HepG2 (cell line): ENCODE results near the gene OSER1. TPM values are rescaled to one million over a fixed set of nuclear protein-coding genes. Genes with fewer than 3 reads are reported as not detected.

Experiments
- CC2D1A ChIP-seq: sonication (generic); formaldehyde crosslinking; IDR thresholded peaks from 2 replicates; pipeline ENCODE4 v1.8.1; 2023; ENCODE audit warnings: mild to moderate bottlenecking, missing genetic modification reagents
- ELF3 ChIP-seq: IDR thresholded peaks from 2 replicates; pipeline ENCODE4 v1.6.1; 2016; ENCODE audit warnings: missing genetic modification reagents, missing compliant biosample characterization
- KDM4B ChIP-seq: sonication (generic); formaldehyde crosslinking; IDR thresholded peaks from 2 replicates; pipeline ENCODE4 v1.4.0; 2020; ENCODE audit warnings: missing genetic modification reagents
- KDM5A ChIP-seq: fragments of 200-600 bp; sonication (generic); IDR thresholded peaks from 2 replicates; pipeline ENCODE4 v1.7.0; 2018; ENCODE audit warnings: antibody characterized with exemption, mild to moderate bottlenecking, low read length, borderline replicate concordance
- MTF2 ChIP-seq: sonication (generic); formaldehyde crosslinking; IDR thresholded peaks from 2 replicates; pipeline ENCODE4 v1.5.0; 2020; ENCODE audit warnings: missing genetic modification reagents, borderline replicate concordance
- NFE2L2 ChIP-seq: fragments of 150-350 bp; IDR thresholded peaks from 2 replicates; pipeline ENCODE4 v1.6.1; 2014; ENCODE audit warnings: low read length
- RFXANK ChIP-seq: IDR thresholded peaks from 2 replicates; pipeline ENCODE4 v1.6.1; 2016
- SMC3 ChIP-seq: IDR thresholded peaks from 2 replicates; pipeline ENCODE4 v1.6.1; 2011; ENCODE audit warnings: low read length, improper control_type of control experiment
- SMYD3 ChIP-seq: sonication (generic); formaldehyde crosslinking; IDR thresholded peaks from 2 replicates; pipeline ENCODE4 v1.8.1; 2023; ENCODE audit warnings: mild to moderate bottlenecking, missing genetic modification reagents
- ZFP36L1 ChIP-seq: sonication (generic); formaldehyde crosslinking; IDR thresholded peaks from 2 replicates; pipeline ENCODE4 v1.8.0; 2022; ENCODE audit warnings: mild to moderate bottlenecking, missing genetic modification reagents, moderate library complexity
- ZNF230 ChIP-seq: sonication (generic); formaldehyde crosslinking; IDR thresholded peaks from 2 replicates; pipeline ENCODE4 v1.4.0; 2020; ENCODE audit warnings: mild to moderate bottlenecking, missing genetic modification reagents
- ZNF44 ChIP-seq: sonication (generic); formaldehyde crosslinking; IDR thresholded peaks from 2 replicates; pipeline ENCODE4 v1.5.1; 2020; ENCODE audit warnings: mild to moderate bottlenecking, missing genetic modification reagents
- ZNF460 ChIP-seq: sonication (generic); formaldehyde crosslinking; IDR thresholded peaks from 2 replicates; pipeline ENCODE4 v1.5.1; 2020; ENCODE audit warnings: missing genetic modification reagents, mild to moderate bottlenecking, borderline replicate concordance
- ZNF496 ChIP-seq: sonication (generic); formaldehyde crosslinking; IDR thresholded peaks from 2 replicates; pipeline ENCODE4 v1.8.1; 2023; ENCODE audit warnings: mild to moderate bottlenecking, moderate library complexity, missing genetic modification reagents; ENCODE audit not compliant: insufficient replicate concordance
- ZNF564 ChIP-seq: sonication (generic); formaldehyde crosslinking; IDR thresholded peaks from 2 replicates; pipeline ENCODE4 v1.8.1; 2023; ENCODE audit warnings: mild to moderate bottlenecking, missing genetic modification reagents
- polyA plus RNA-seq, 8 experiments: library from polyadenylated mRNA; depleted of rRNA in 3 of 8; stranded (reverse) in 7 of 8; unstranded in 1 of 8; fragments of >200 nt; fragmentation: Illumina TruSeq in 4 of 8; extraction: Trizol in 4 of 8; gene quantifications; 2 replicates each; pipeline versions ENCODE4 v1.2.1 to v1.2.3, GENCODE V29; 2011 to 2016; ENCODE audit warnings: low read depth in 4 of 8, missing spikeins in 1 of 8, mixed read lengths in 1 of 8; ENCODE audit not compliant: insufficient read depth in 1 of 8
- total RNA-seq, 5 experiments: library from RNA; depleted of rRNA; stranded (reverse); fragments of >200 nt; fragmentation: Illumina TruSeq; extraction: Trizol; gene quantifications; 2 replicates each; pipeline ENCODE4 v1.2.3, GENCODE V29; 2016; ENCODE audit warnings: low read depth in 1 of 5
- TF ChIP-seq, protein P1 (sequence below): sonication (generic); formaldehyde crosslinking; conservative IDR thresholded peaks from 2 replicates; pipeline ENCODE4 v1.8.0; 2022; ENCODE audit warnings: low read depth, missing genetic modification reagents
- TF ChIP-seq, protein P2 (sequence below): sonication (generic); formaldehyde crosslinking; IDR thresholded peaks from 2 replicates; pipeline ENCODE4 v1.4.0; 2020; ENCODE audit warnings: missing genetic modification reagents, borderline replicate concordance
- TF ChIP-seq, protein P3 (sequence below): sonication (generic); formaldehyde crosslinking; IDR thresholded peaks from 2 replicates; pipeline ENCODE4 v1.4.0; 2020; ENCODE audit warnings: missing genetic modification reagents, borderline replicate concordance
- TF ChIP-seq, protein P4 (sequence below): sonication (generic); formaldehyde crosslinking; conservative IDR thresholded peaks from 2 replicates; pipeline ENCODE4 v1.4.0; 2020; ENCODE audit warnings: missing genetic modification reagents
- TF ChIP-seq, protein P5 (sequence below): IDR thresholded peaks from 2 replicates; pipeline ENCODE4 v1.6.1; 2016

OSER1 gene
- total and polyA plus RNA-seq, 2 of the 13 experiments (the other 11 are each of a cell fraction or from before 2014, with no cell fraction given): 71.2 to 71.5 TPM

DNA sequence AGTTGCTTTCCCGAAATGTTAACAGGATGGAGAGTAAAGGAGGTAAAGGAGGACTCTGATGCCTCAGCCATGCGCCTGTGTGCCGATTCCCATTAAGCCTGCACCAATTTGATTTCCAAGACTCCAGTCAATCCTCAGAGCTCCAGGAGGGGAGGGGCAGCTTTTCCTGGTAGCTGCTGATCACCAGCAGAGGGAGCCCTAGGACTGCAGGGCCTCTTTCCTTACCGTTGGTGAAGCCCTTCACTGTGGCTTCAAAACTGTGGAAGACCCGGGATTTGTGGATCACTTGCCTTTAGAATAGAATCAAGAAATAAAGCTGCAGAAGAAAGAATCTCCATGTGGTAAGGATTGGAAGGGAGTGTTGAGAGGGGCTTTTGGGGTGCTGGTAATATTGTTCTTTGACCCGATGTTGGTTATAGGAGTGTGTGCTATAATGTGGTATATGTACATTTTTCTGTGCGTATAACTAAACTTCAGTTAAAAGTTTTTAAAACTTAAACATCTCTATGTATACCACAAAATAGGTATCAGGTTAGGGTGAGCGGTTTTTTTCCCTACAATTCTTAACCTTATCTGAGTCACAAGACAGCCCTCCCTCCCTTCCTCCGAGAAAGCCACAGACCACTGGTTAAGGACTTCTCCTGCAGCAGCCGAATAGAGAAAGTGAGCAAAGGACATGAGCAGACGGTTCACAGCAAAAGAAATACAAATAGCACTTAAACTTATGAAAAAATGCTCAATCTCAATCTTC is 6.9 kb upstream of the OSER1 start (continued):
- TF ChIP-seq, protein P1, sequence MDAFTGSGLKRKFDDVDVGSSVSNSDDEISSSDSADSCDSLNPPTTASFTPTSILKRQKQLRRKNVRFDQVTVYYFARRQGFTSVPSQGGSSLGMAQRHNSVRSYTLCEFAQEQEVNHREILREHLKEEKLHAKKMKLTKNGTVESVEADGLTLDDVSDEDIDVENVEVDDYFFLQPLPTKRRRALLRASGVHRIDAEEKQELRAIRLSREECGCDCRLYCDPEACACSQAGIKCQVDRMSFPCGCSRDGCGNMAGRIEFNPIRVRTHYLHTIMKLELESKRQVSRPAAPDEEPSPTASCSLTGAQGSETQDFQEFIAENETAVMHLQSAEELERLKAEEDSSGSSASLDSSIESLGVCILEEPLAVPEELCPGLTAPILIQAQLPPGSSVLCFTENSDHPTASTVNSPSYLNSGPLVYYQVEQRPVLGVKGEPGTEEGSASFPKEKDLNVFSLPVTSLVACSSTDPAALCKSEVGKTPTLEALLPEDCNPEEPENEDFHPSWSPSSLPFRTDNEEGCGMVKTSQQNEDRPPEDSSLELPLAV (CRISPR knock-in tag): no peak
- TF ChIP-seq ZNF230 (CRISPR knock-in tag) (no peak), KDM5A (no peak), SMYD3 (CRISPR knock-in tag) (no peak), ZNF496 (CRISPR knock-in tag) (no peak), ZNF564 (CRISPR knock-in tag) (no peak), ZFP36L1 (CRISPR knock-in tag) (no peak), SMC3 (peak; percentile 100), RFXANK (no peak), ZNF460 (no peak), NFE2L2 (no peak), CC2D1A (CRISPR knock-in tag) (no peak), MTF2 (CRISPR knock-in tag) (no peak), ELF3 (peak; percentile 71), KDM4B (peak; percentile 56; the same call in 1 of the 2 replicates), ZNF44 (CRISPR knock-in tag) (no peak)
- TF ChIP-seq, protein P2, sequence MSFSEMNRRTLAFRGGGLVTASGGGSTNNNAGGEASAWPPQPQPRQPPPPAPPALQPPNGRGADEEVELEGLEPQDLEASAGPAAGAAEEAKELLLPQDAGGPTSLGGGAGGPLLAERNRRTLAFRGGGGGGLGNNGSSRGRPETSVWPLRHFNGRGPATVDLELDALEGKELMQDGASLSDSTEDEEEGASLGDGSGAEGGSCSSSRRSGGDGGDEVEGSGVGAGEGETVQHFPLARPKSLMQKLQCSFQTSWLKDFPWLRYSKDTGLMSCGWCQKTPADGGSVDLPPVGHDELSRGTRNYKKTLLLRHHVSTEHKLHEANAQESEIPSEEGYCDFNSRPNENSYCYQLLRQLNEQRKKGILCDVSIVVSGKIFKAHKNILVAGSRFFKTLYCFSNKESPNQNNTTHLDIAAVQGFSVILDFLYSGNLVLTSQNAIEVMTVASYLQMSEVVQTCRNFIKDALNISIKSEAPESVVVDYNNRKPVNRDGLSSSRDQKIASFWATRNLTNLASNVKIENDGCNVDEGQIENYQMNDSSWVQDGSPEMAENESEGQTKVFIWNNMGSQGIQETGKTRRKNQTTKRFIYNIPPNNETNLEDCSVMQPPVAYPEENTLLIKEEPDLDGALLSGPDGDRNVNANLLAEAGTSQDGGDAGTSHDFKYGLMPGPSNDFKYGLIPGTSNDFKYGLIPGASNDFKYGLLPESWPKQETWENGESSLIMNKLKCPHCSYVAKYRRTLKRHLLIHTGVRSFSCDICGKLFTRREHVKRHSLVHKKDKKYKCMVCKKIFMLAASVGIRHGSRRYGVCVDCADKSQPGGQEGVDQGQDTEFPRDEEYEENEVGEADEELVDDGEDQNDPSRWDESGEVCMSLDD (CRISPR knock-in tag): no peak
- TF ChIP-seq, protein P3, sequence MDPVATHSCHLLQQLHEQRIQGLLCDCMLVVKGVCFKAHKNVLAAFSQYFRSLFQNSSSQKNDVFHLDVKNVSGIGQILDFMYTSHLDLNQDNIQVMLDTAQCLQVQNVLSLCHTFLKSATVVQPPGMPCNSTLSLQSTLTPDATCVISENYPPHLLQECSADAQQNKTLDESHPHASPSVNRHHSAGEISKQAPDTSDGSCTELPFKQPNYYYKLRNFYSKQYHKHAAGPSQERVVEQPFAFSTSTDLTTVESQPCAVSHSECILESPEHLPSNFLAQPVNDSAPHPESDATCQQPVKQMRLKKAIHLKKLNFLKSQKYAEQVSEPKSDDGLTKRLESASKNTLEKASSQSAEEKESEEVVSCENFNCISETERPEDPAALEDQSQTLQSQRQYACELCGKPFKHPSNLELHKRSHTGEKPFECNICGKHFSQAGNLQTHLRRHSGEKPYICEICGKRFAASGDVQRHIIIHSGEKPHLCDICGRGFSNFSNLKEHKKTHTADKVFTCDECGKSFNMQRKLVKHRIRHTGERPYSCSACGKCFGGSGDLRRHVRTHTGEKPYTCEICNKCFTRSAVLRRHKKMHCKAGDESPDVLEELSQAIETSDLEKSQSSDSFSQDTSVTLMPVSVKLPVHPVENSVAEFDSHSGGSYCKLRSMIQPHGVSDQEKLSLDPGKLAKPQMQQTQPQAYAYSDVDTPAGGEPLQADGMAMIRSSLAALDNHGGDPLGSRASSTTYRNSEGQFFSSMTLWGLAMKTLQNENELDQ (CRISPR knock-in tag): peak; percentile 83; the same call in 1 of the 2 replicates
- TF ChIP-seq, protein P4, sequence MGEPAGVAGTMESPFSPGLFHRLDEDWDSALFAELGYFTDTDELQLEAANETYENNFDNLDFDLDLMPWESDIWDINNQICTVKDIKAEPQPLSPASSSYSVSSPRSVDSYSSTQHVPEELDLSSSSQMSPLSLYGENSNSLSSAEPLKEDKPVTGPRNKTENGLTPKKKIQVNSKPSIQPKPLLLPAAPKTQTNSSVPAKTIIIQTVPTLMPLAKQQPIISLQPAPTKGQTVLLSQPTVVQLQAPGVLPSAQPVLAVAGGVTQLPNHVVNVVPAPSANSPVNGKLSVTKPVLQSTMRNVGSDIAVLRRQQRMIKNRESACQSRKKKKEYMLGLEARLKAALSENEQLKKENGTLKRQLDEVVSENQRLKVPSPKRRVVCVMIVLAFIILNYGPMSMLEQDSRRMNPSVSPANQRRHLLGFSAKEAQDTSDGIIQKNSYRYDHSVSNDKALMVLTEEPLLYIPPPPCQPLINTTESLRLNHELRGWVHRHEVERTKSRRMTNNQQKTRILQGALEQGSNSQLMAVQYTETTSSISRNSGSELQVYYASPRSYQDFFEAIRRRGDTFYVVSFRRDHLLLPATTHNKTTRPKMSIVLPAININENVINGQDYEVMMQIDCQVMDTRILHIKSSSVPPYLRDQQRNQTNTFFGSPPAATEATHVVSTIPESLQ: peak; percentile 90; the same call in 1 of the 2 replicates
- TF ChIP-seq, protein P5, sequence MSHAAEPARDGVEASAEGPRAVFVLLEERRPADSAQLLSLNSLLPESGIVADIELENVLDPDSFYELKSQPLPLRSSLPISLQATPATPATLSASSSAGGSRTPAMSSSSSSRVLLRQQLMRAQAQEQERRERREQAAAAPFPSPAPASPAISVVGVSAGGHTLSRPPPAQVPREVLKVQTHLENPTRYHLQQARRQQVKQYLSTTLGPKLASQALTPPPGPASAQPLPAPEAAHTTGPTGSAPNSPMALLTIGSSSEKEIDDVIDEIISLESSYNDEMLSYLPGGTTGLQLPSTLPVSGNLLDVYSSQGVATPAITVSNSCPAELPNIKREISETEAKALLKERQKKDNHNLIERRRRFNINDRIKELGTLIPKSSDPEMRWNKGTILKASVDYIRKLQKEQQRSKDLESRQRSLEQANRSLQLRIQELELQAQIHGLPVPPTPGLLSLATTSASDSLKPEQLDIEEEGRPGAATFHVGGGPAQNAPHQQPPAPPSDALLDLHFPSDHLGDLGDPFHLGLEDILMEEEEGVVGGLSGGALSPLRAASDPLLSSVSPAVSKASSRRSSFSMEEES: no peak; the same call in 1 of the 2 replicates
